ENCODE data around the gene MCM3AP. TPM values are rescaled to one million over a fixed set of nuclear protein-coding genes. Genes with fewer than 3 reads are reported as not detected.

The MCM3AP gene
- total RNA-seq, 4 donors from 2014 or later = 96.7 to 178 (median 148) TPM

DNA sequence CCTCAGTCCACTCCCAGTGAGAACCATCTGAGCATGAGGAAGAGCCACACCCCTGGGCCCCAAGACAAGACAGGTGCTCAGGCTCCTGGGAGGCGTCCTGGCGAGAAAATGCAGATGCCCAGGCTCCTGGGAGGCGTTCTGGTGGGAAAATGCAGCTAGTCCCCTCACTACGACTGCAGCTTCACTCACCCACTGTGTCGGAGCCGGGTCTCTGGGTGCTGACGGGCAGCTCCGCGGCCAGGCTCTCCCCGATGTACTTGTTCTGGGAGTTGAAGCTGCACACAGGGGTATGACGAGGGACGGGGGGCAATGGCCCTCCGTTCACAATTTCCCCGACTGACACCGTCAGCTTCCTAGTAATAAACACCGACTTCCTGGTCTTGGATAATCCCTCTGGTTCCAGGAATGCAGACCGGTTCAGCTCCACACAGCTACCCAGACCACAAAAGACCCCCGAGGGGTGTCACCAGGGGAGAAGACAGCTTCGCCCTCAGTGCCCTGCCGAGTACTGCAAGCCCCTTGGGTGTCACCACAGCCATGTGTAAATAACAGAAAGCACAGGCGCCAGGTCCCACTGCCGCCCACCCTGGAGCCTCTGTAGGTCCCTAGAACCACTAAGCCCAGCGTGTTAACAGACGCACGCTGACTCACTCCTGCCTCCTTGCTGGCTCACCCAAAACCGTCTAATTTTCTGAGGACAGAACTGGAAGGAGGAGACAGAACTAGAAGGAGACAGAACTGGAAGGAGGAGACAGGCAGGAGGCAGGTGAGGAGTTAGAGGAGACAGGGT, 19.5 kb downstream of the MCM3AP start:
- Histone ChIP-seq H3K27ac (no peak overlapping the region), H3K36me3 (peaks cover 0 to 97% (median 0%) of the 10 kb centered on the region in 3 donors), H3K4me1 (no peaks in the 10 kb centered on the region), H3K4me3 (no peak overlapping the region), H3K9me3 (no peaks in the 10 kb centered on the region), H3K27me3 (no peaks in the 10 kb centered on the region)
- TF ChIP-seq, protein P1, sequence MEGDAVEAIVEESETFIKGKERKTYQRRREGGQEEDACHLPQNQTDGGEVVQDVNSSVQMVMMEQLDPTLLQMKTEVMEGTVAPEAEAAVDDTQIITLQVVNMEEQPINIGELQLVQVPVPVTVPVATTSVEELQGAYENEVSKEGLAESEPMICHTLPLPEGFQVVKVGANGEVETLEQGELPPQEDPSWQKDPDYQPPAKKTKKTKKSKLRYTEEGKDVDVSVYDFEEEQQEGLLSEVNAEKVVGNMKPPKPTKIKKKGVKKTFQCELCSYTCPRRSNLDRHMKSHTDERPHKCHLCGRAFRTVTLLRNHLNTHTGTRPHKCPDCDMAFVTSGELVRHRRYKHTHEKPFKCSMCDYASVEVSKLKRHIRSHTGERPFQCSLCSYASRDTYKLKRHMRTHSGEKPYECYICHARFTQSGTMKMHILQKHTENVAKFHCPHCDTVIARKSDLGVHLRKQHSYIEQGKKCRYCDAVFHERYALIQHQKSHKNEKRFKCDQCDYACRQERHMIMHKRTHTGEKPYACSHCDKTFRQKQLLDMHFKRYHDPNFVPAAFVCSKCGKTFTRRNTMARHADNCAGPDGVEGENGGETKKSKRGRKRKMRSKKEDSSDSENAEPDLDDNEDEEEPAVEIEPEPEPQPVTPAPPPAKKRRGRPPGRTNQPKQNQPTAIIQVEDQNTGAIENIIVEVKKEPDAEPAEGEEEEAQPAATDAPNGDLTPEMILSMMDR (IDR thresholded peaks at IDR 0.05) = no peak
- TF ChIP-seq POLR2A (IDR thresholded peaks at IDR 0.05) = no peak
- DNase-seq = no peak

DNA sequence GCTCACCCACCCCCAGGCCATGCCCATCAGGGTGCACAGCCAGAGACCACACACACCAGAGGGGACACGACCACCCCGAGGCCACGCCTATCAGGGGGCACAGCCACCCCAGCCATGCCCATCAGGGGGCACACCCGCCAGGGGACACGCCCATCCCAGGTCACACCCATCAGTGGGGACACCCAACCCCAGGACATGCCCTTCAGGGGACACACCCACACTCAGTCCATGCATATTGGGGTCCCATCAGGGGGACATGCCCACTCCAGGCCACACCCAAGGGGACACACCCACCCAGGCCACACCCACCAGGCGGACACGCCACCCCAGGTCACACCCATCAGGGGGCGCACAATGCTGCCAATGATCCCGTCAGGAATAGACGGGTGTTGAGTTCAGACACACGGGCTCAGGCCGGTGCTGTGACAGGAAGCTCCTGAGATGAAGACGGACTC, 20.7 kb downstream of the MCM3AP start:
- Histone ChIP-seq H3K36me3 (peaks cover 0 to 97% (median 0%) of the 10 kb centered on the region in 3 donors), H3K27ac (no peak overlapping the region), H3K4me1 (no peaks in the 10 kb centered on the region), H3K27me3 (no peaks in the 10 kb centered on the region), H3K9me3 (no peaks in the 10 kb centered on the region), H3K4me3 (no peak overlapping the region)
- TF ChIP-seq, protein P1 (IDR thresholded peaks at IDR 0.05) = no peak
- no peak for TF ChIP-seq POLR2A (IDR thresholded peaks at IDR 0.05)
- DNase-seq = no peak

DNA sequence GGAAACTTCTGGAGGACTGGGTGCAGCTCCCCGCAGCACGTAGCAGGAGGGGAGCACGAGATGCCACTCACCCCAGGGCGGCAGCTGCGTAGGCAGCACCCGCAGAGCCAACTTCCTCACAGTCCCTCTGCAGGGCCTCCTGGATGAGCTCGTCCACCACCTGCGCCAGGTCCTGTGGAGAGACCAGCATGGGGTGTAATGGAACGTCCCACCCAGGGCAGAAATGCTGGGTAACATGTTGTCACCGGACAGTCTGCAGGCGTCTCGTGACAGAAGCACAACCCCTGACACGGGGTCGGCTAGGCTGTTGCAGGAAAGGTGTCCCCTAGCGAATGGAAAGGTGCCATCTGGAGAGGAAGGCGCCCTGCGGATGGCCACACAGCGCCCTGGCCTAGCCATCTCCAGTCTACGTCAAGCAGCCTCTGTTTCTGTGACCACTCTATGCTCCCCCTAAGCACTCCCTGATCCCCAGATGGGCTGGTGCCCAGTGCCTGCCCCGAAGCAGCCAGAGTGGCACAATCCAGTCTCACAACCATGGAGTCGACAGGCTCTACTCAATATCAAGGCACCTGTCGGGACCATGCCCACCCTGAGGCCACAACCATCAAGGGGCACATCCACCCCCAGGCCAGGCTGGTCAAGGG, 21.2 kb downstream of the MCM3AP start:
- TF ChIP-seq, protein P1 (IDR thresholded peaks at IDR 0.05) = no peak
- no peak for TF ChIP-seq POLR2A (IDR thresholded peaks at IDR 0.05)
- H3K4me1 ChIP-seq = no peaks in the 10 kb centered on the region
- no peaks in the 10 kb centered on the region for H3K27me3 ChIP-seq
- H3K9me3 ChIP-seq = no peaks in the 10 kb centered on the region
- H3K4me3 ChIP-seq = no peak overlapping the region
- H3K36me3 ChIP-seq = peaks cover 0 to 97% (median 0%) of the 10 kb centered on the region in 3 donors
- H3K27ac ChIP-seq = no peak overlapping the region
- no peak for DNase-seq

DNA sequence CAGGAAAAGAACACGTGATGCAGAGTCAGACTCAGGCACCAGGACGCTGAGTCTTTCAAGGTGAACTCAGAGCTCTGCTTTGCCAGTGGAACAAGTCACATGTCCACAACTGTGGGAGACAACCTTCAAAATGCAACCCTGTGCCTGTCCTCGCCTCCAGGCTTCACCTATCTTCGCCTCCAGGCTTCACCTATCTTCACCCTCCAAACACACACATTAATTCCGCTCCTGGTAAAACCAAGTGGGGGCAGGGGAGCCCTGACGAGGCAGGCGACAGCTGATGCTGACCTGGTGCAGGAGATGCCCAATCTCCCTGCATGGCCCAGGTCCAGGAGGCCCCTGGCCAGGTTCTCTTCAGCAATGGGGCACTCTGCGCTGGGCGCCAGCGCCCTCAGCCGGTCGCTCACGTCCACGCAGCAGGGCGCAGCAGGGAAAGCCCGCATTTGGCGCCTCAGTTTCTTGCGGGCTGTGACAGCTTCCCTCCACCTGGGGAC, 28.9 kb downstream of the MCM3AP start:
- Histone ChIP-seq H3K27ac (no peak overlapping the region), H3K4me3 (no peak overlapping the region), H3K4me1 (peaks cover 0 to 4% (median 0%) of the 10 kb centered on the region in 4 donors), H3K9me3 (no peaks in the 10 kb centered on the region), H3K36me3 (peaks cover 0 to 94% (median 4%) of the 10 kb centered on the region in 3 donors), H3K27me3 (no peaks in the 10 kb centered on the region)
- TF ChIP-seq, protein P1 (IDR thresholded peaks at IDR 0.05) = no peak
- no peak for TF ChIP-seq POLR2A (IDR thresholded peaks at IDR 0.05)
- DNase-seq = no peak

DNA sequence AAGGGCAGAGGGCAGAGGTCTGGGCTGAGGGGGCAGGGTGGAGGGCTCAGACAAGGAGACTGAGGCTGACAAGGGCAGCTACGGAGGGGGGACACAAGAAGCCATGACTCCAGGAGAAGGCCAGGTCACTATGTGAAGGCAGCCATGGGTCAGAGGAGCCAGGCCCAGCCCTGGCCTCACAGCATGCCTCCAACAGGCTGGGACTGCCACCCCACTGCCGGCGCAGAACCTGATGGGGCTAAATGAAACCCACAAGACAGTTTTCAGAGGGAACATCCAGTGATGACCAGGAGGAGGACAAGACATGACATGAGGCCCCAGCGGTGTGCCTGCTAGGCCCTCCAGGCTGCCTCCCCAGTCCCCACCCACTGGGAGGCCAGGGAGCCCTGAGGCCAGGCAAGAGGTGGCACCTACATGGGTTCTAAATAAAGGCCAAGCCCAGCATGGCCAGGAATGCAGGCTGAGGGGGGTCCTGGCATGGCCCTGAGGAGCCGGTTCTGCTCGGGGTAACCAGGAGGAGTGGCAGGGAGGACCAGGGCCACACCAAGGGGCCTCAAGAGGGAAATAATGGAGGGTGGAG, 29.6 kb downstream of the MCM3AP start:
- DNase-seq = no peak
- H3K27ac ChIP-seq = no peak overlapping the region
- no peak overlapping the region for H3K4me3 ChIP-seq
- TF ChIP-seq POLR2A (IDR thresholded peaks at IDR 0.05) = no peak
- TF ChIP-seq, protein P1 (IDR thresholded peaks at IDR 0.05) = no peak
- H3K36me3 ChIP-seq = peaks cover 0 to 94% (median 4%) of the 10 kb centered on the region in 3 donors
- no peaks in the 10 kb centered on the region for H3K9me3 ChIP-seq
- peaks cover 0 to 4% (median 0%) of the 10 kb centered on the region in 4 donors for H3K4me1 ChIP-seq
- H3K27me3 ChIP-seq = no peaks in the 10 kb centered on the region

Measured in Peyer's patch (tissue), 4 donors.